ENCODE measurements around the gene SUGCT.

The SUGCT gene

GRCh38 chr7:40804477-40805215, 669.8 kb downstream of the SUGCT start:
- no peak for DNase-seq

- no peak for DNase-seq
Measured at GRCh38 chr7:40805361-40805760, 670.6 kb downstream of the SUGCT start.

- no peak for DNase-seq
Measured at GRCh38 chr7:40808378-40808942, 673.7 kb downstream of the SUGCT start.

GRCh38 chr7:40810274-40810673, 675.5 kb downstream of the SUGCT start:
- DNase-seq: no peak

- DNase-seq: no peak
Measured at GRCh38 chr7:40811666-40812065, 676.9 kb downstream of the SUGCT start.

- no peak for DNase-seq
Measured at GRCh38 chr7:40815022-40815421, 680.2 kb downstream of the SUGCT start.

- DNase-seq: no peak
Measured at GRCh38 chr7:40815512-40815911, 680.7 kb downstream of the SUGCT start.

GRCh38 chr7:40822861-40823260, 688.1 kb downstream of the SUGCT start:
- no peak for DNase-seq

- DNase-seq: no peak
Measured at GRCh38 chr7:40824461-40824860, 689.7 kb downstream of the SUGCT start.

GRCh38 chr7:40826411-40827221, 691.8 kb downstream of the SUGCT start:
- no peak for DNase-seq

- no peak for DNase-seq
Measured at GRCh38 chr7:40827222-40828085, 692.6 kb downstream of the SUGCT start.

GRCh38 chr7:40828686-40829600, 694.1 kb downstream of the SUGCT start:
- DNase-seq: no peak

GRCh38 chr7:40833191-40833887, 698.5 kb downstream of the SUGCT start:
- DNase-seq: no peak

- no peak for DNase-seq
Measured at GRCh38 chr7:40833888-40834234, 699.1 kb downstream of the SUGCT start.

- DNase-seq: no peak
Measured at GRCh38 chr7:40836218-40836617, 701.4 kb downstream of the SUGCT start.

- DNase-seq: no peak
Measured at GRCh38 chr7:40839881-40840280, 705.1 kb downstream of the SUGCT start.

- DNase-seq: no peak
Measured at GRCh38 chr7:40840990-40841389, 706.2 kb downstream of the SUGCT start.

- no peak for DNase-seq
Measured at GRCh38 chr7:40842641-40843040, 707.8 kb downstream of the SUGCT start.

GRCh38 chr7:40843338-40843985, 708.7 kb downstream of the SUGCT start:
- no peak for DNase-seq

- no peak for DNase-seq
Measured at GRCh38 chr7:40845943-40846342, 711.1 kb downstream of the SUGCT start.

GRCh38 chr7:40847921-40848320, 713.1 kb downstream of the SUGCT start:
- no peak for DNase-seq
